GM23338 (cell line): ENCODE measurements around the gene IGFL4. TPM values are rescaled to one million over a fixed set of nuclear protein-coding genes. Genes with fewer than 3 reads are reported as not detected.

Experiments
- ATAC-seq: fragments of 200-7000 bp; cut with Tn5 transposase; 3 replicates; pipeline ENCODE4 v1.9.1; 2020
- DNase-seq: peaks from one replicate; pipeline ENCODE4 v3.0.0-alpha.2; 2015; ENCODE audit warnings: low spot score
- H2AFZ ChIP-seq: fragments of 200-600 bp; sonication (generic); 2 replicates; pipeline ENCODE4 v1.8.0; 2016; ENCODE audit warnings: antibody characterized with exemption, mild to moderate bottlenecking, moderate library complexity
- H3F3A ChIP-seq: fragments of 200-600 bp; sonication (generic); replicated peaks from 2 replicates; pipeline ENCODE4 v1.8.0; 2017; ENCODE audit warnings: antibody characterized with exemption, mixed run types, low read depth
- H3K27ac ChIP-seq: fragments of 200-600 bp; sonication (generic); 2 replicates; pipeline ENCODE4 v1.6.1; 2016; ENCODE audit warnings: low read depth
- H3K27me3 ChIP-seq: fragments of 200-600 bp; sonication (generic); 2 replicates; pipeline ENCODE4 v1.8.0; 2016; ENCODE audit warnings: mild to moderate bottlenecking, mixed run types, moderate library complexity; ENCODE audit not compliant: insufficient read depth
- H3K36me3 ChIP-seq: fragments of 200-600 bp; sonication (generic); 2 replicates; pipeline ENCODE4 v1.8.0; 2016; ENCODE audit warnings: mild to moderate bottlenecking; ENCODE audit not compliant: insufficient read depth
- H3K4me1 ChIP-seq: fragments of 200-600 bp; sonication (generic); 2 replicates; pipeline ENCODE4 v1.8.0; 2016; ENCODE audit warnings: mild to moderate bottlenecking, moderate library complexity; ENCODE audit not compliant: insufficient read depth
- H3K4me2 ChIP-seq: fragments of 200-600 bp; sonication (generic); 2 replicates; pipeline ENCODE4 v1.7.1; 2017; ENCODE audit warnings: mixed run types
- H3K4me3 ChIP-seq: fragments of 200-600 bp; sonication (generic); 2 replicates; pipeline ENCODE4 v1.6.1; 2016; ENCODE audit warnings: mixed run types
- H3K79me2 ChIP-seq: fragments of 200-600 bp; sonication (generic); replicated peaks from 2 replicates; pipeline ENCODE4 v1.8.0; 2017; ENCODE audit warnings: mild to moderate bottlenecking; ENCODE audit not compliant: insufficient read depth
- H3K9me2 ChIP-seq: fragments of 200-600 bp; sonication (generic); 2 replicates; pipeline ENCODE4 v1.8.0; 2017; ENCODE audit not compliant: insufficient read depth
- H4K20me1 ChIP-seq: fragments of 200-600 bp; sonication (generic); replicated peaks from 2 replicates; pipeline ENCODE4 v1.8.0; 2017; ENCODE audit warnings: mild to moderate bottlenecking; ENCODE audit not compliant: insufficient read depth
- H3K27ac Mint-ChIP-seq: 2 replicates; pipeline ENCODE4 v1.8.0; 2020; ENCODE audit warnings: inconsistent platforms, mild to moderate bottlenecking, moderate library complexity, mixed read lengths
- H3K27me3 Mint-ChIP-seq: 3 replicates; pipeline ENCODE4 v1.8.0; 2022; ENCODE audit warnings: low read depth, mild to moderate bottlenecking, moderate library complexity, mixed read lengths, inconsistent platforms; ENCODE audit not compliant: insufficient read depth, poor library complexity
- H3K36me3 Mint-ChIP-seq: 3 replicates; pipeline ENCODE4 v1.8.0; 2021; ENCODE audit warnings: low read depth, mild to moderate bottlenecking, inconsistent platforms, moderate library complexity, mixed read lengths
- H3K4me1 Mint-ChIP-seq: 3 replicates; pipeline ENCODE4 v1.8.0; 2020; ENCODE audit warnings: mild to moderate bottlenecking, inconsistent platforms, mixed read lengths
- H3K4me3 Mint-ChIP-seq: 3 replicates; pipeline ENCODE4 v1.8.0; 2021; ENCODE audit warnings: moderate library complexity, mild to moderate bottlenecking, inconsistent platforms, mixed read lengths
- H3K9me3 Mint-ChIP-seq: 3 replicates; pipeline ENCODE4 v1.8.0; 2020; ENCODE audit warnings: moderate library complexity, mild to moderate bottlenecking, inconsistent platforms, mixed read lengths
- CREB1 ChIP-seq: fragments of 250-450 bp; sonication (Bioruptor Pico); IDR thresholded peaks from 2 replicates; pipeline ENCODE4 v1.5.0; 2020; ENCODE audit warnings: low read depth, mild to moderate bottlenecking, moderate library complexity
- CTCF ChIP-seq, 2 experiments: fragments of 200-600 bp in 1 of 2; sonication (generic) in 1 of 2; conservative IDR thresholded peaks; 2 replicates each; pipeline versions ENCODE4 v1.5.1 to v1.6.1; 2016 to 2017; ENCODE audit warnings: antibody characterized with exemption in 2 of 2, low read depth in 2 of 2, mild to moderate bottlenecking in 2 of 2, moderate library complexity in 1 of 2
- ETS1 ChIP-seq: IDR thresholded peaks from 2 replicates; pipeline ENCODE4 v1.6.1; 2016; ENCODE audit warnings: antibody characterized with exemption
- EZH2 ChIP-seq: fragments of 200-600 bp; sonication (generic); IDR thresholded peaks from one replicate; pipeline ENCODE4 v1.8.0; 2017; ENCODE audit warnings: antibody characterized with exemption, mild to moderate bottlenecking, low read depth; ENCODE audit not compliant: unreplicated experiment
- POLR2AphosphoS5 ChIP-seq: IDR thresholded peaks from 2 replicates; pipeline ENCODE4 v1.6.1; 2016; ENCODE audit warnings: antibody characterized with exemption, low read depth
- REST ChIP-seq: IDR thresholded peaks from one replicate; pipeline ENCODE4 v1.6.1; 2018; ENCODE audit warnings: antibody characterized with exemption; ENCODE audit not compliant: unreplicated experiment
- STAT1 ChIP-seq: IDR thresholded peaks from one replicate; pipeline ENCODE4 v1.6.1; 2016; ENCODE audit warnings: antibody characterized with exemption; ENCODE audit not compliant: unreplicated experiment
- ZNF114 ChIP-seq: fragments of 250-450 bp; sonication (Bioruptor Pico); IDR thresholded peaks from 2 replicates; pipeline ENCODE4 v1.5.0; 2020; ENCODE audit warnings: mild to moderate bottlenecking, moderate library complexity
- ZNF331 ChIP-seq: fragments of 250-450 bp; sonication (Bioruptor Pico); IDR thresholded peaks from 2 replicates; pipeline ENCODE4 v1.5.0; 2020; ENCODE audit warnings: low read depth, mild to moderate bottlenecking, moderate library complexity
- ZNF462 ChIP-seq: fragments of 250-450 bp; sonication (Bioruptor Pico); IDR thresholded peaks from 2 replicates; pipeline ENCODE4 v1.5.0; 2020; ENCODE audit warnings: mild to moderate bottlenecking, moderate library complexity
- polyA plus RNA-seq: library from polyadenylated mRNA; unstranded; fragments of >200 nt; fragmentation: Nextera tagmentation; extraction: Ambion mirVana; gene quantifications from 2 replicates; pipeline ENCODE4 v1.2.1, GENCODE V29; 2016
- total RNA-seq: library from RNA; depleted of rRNA; stranded (reverse); fragments of >200 nt; shearing (Covaris generic); gene quantifications from 2 replicates; pipeline ENCODE4 v1.2.3, GENCODE V29; 2014

The IGFL4 gene
- total and polyA plus RNA-seq, 2 experiments from 2014 or later, result 0.06 to 0.87 TPM

DNA sequence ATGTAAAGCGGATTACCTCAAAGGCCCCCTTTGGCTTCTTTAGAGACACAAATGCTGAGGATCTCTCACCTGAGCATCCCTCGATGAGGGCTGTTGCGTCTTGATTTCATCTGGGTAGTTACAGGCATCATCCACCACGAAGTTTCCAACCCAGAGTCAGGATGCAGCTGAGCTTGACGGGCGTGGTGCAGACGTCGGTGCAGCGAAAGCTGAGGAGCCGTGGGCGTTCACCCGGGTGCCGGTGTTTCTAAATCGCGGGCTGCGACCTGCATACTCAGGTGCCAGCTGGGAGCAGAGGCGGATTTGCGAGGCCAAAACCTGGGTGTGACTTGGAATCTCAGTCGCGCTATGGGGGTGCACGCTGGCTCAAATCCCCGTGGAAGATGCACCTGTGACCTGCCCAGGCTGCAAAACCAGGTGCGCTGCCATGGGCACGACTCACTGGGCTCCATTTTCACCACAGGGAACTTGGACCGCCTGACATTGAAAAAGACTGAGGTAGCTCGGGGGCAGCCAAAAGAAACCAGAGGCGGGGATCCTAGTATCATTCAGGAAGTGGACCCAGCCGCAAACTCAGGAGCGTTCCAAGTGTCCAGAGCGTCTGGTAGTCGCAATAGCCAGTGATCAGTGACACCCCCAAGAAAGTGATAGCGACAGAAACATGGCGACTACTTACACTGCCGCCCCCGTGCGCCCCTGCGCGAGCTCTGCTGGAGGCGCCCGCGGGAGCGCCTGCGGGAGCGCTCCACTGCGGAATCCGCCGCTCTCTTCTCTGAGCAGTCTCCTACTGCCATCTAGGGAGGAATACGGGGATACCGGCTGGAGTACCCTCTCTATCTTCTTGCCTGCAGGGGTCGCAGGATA lies 36.4 kb upstream of the IGFL4 start:
- peak overlapping the region; percentile 88 for H3K4me2 ChIP-seq
- Mint-ChIP-seq H3K27ac (no peak overlapping the region), H3K36me3 (no peaks in the 10 kb centered on the region), H3K4me3 (peak overlapping the region; percentile 76), H3K4me1 (peaks cover 6% of the 10 kb centered on the region; the same call in 2 of the 3 replicates), H3K9me3 (no peaks in the 10 kb centered on the region), H3K27me3 (peaks cover 15% of the 10 kb centered on the region)
- H3K9me2 ChIP-seq, result no peaks in the 10 kb centered on the region
- H3K79me2 ChIP-seq, result no peaks in the 10 kb centered on the region
- no peaks in the 10 kb centered on the region for H3F3A ChIP-seq
- peak overlapping the region; percentile 99 for H2AFZ ChIP-seq
- H3K4me1 ChIP-seq, result no peaks in the 10 kb centered on the region
- no peaks in the 10 kb centered on the region for H3K36me3 ChIP-seq
- DNase-seq (peak; percentile 97), ATAC-seq (peak; percentile 96)
- TF ChIP-seq REST (no peak), ZNF462 (CRISPR knock-in tag) (no peak), ETS1 (no peak), EZH2 (peak; percentile 29), ZNF331 (CRISPR knock-in tag) (no peak), CREB1 (CRISPR knock-in tag) (no peak), STAT1 (no peak), POLR2AphosphoS5 (no peak), ZNF114 (CRISPR knock-in tag) (no peak), CTCF (conservative IDR thresholded peaks at IDR 0.05; ENCODE audit: low read depth in 2 of 2) (peak; percentile 99)
- H4K20me1 ChIP-seq, result no peaks in the 10 kb centered on the region
- peaks cover 51% of the 10 kb centered on the region for H3K27me3 ChIP-seq
- H3K4me3 ChIP-seq, result peak overlapping the region; percentile 70
- H3K27ac ChIP-seq, result no peak overlapping the region
